IgD-negative memory B cell (primary cell): ENCODE measurements around the gene BCOR. TPM values are rescaled to one million over a fixed set of nuclear protein-coding genes. Genes with fewer than 3 reads are reported as not detected.

ENCODE experiments used
- H3K27ac Mint-ChIP-seq, 3 donors: one replicate each; pipeline ENCODE4 v1.8.0; 2020 to 2022; ENCODE audit warnings: mild to moderate bottlenecking in 3 of 3, mixed read lengths in 3 of 3, moderate library complexity in 1 of 3
- H3K27me3 Mint-ChIP-seq: one replicate; pipeline ENCODE4 v1.8.0; 2021; ENCODE audit warnings: mixed read lengths
- H3K36me3 Mint-ChIP-seq: one replicate; pipeline ENCODE4 v1.8.0; 2020; ENCODE audit warnings: mild to moderate bottlenecking, mixed read lengths
- H3K4me1 Mint-ChIP-seq, 3 donors: one replicate each; pipeline ENCODE4 v1.8.0; 2020 to 2022; ENCODE audit warnings: mixed read lengths in 3 of 3, mild to moderate bottlenecking in 1 of 3
- H3K4me3 Mint-ChIP-seq, 4 donors: one replicate each; pipeline ENCODE4 v1.8.0; 2020 to 2022; ENCODE audit warnings: mild to moderate bottlenecking in 4 of 4, mixed read lengths in 4 of 4, moderate library complexity in 3 of 4
- H3K9me3 Mint-ChIP-seq, 3 donors: one replicate each; pipeline ENCODE4 v1.8.0; 2020 to 2021; ENCODE audit warnings: mixed read lengths in 3 of 3, mild to moderate bottlenecking in 1 of 3
- polyA plus RNA-seq: library from polyadenylated mRNA; unstranded; fragments of 300-500 nt; fragmentation: Illumina TruSeq; gene quantifications from one replicate; pipeline ENCODE4 v1.2.3, GENCODE V29; 2021

The BCOR gene
- polyA plus RNA-seq, 1 donor from 2014 or later: 10.2 TPM

GRCh38 chrX:40010550-40011321, 87.0 kb downstream of the BCOR start:
- H3K27me3 Mint-ChIP-seq: peaks cover 44% of the 10 kb centered on the region
- H3K36me3 Mint-ChIP-seq: no peaks in the 10 kb centered on the region
- no peaks in the 10 kb centered on the region for H3K9me3 Mint-ChIP-seq
- peak overlapping the region in 2 of 3 donors; percentile 33 to 88 for H3K27ac Mint-ChIP-seq
- peak overlapping the region in 2 of 4 donors; percentile 76 to 81 for H3K4me3 Mint-ChIP-seq
- peaks cover 8 to 36% (median 9%) of the 10 kb centered on the region in 3 donors for H3K4me1 Mint-ChIP-seq

- H3K4me1 Mint-ChIP-seq: peaks cover 8 to 31% (median 9%) of the 10 kb centered on the region in 3 donors
- no peaks in the 10 kb centered on the region for H3K36me3 Mint-ChIP-seq
- H3K27ac Mint-ChIP-seq: peak overlapping the region in 2 of 3 donors; percentile 82 to 88
- peaks cover 50% of the 10 kb centered on the region for H3K27me3 Mint-ChIP-seq
- peak overlapping the region in 3 of 4 donors; percentile 58 to 81 (median 76) for H3K4me3 Mint-ChIP-seq
- peaks cover 0 to 2% (median 0%) of the 10 kb centered on the region in 3 donors for H3K9me3 Mint-ChIP-seq
Measured at GRCh38 chrX:40009890-40010289, 87.9 kb downstream of the BCOR start.

- Mint-ChIP-seq H3K9me3 (peaks cover 0 to 2% (median 0%) of the 10 kb centered on the region in 3 donors), H3K27me3 (peaks cover 52% of the 10 kb centered on the region), H3K4me1 (peaks cover 8 to 31% (median 9%) of the 10 kb centered on the region in 3 donors), H3K27ac (peak overlapping the region in 1 of 3 donors; percentile 82), H3K4me3 (peak overlapping the region in 3 of 4 donors; percentile 58 to 81 (median 75)), H3K36me3 (no peaks in the 10 kb centered on the region)
Measured at GRCh38 chrX:40009462-40009851, 88.3 kb downstream of the BCOR start.

- Mint-ChIP-seq H3K27me3 (peaks cover 55% of the 10 kb centered on the region), H3K4me1 (peaks cover 8 to 31% (median 9%) of the 10 kb centered on the region in 3 donors), H3K27ac (no peak overlapping the region), H3K9me3 (peaks cover 0 to 2% (median 0%) of the 10 kb centered on the region in 3 donors), H3K36me3 (no peaks in the 10 kb centered on the region), H3K4me3 (peak overlapping the region; percentile 26 to 79 (median 62))
Measured at GRCh38 chrX:40008791-40009461, 88.8 kb downstream of the BCOR start.

GRCh38 chrX:40007756-40008705, 89.7 kb downstream of the BCOR start:
- Mint-ChIP-seq H3K4me1 (peaks cover 8 to 31% (median 9%) of the 10 kb centered on the region in 3 donors), H3K4me3 (peak overlapping the region in 3 of 4 donors; percentile 52 to 68 (median 64))

GRCh38 chrX:40007131-40007755, 90.5 kb downstream of the BCOR start:
- Mint-ChIP-seq H3K27ac (peak overlapping the region in 2 of 3 donors; percentile 65 to 67), H3K9me3 (peaks cover 0 to 2% (median 0%) of the 10 kb centered on the region in 3 donors), H3K36me3 (no peaks in the 10 kb centered on the region), H3K4me1 (peaks cover 7 to 31% (median 8%) of the 10 kb centered on the region in 3 donors), H3K27me3 (peaks cover 58% of the 10 kb centered on the region), H3K4me3 (peak overlapping the region; percentile 27 to 68 (median 60))

More at GRCh38 chrX:40007756-40008705, 89.7 kb downstream of the BCOR start:
- H3K36me3 Mint-ChIP-seq: no peaks in the 10 kb centered on the region
- peaks cover 61% of the 10 kb centered on the region for H3K27me3 Mint-ChIP-seq
- H3K9me3 Mint-ChIP-seq: peaks cover 0 to 2% (median 0%) of the 10 kb centered on the region in 3 donors
- peak overlapping the region in 1 of 3 donors; percentile 65 for H3K27ac Mint-ChIP-seq

GRCh38 chrX:40006106-40007017, 91.4 kb downstream of the BCOR start:
- Mint-ChIP-seq H3K4me3 (peak overlapping the region; percentile 39 to 74 (median 60)), H3K9me3 (peaks cover 0 to 2% (median 0%) of the 10 kb centered on the region in 3 donors), H3K27ac (peak overlapping the region in 1 of 3 donors; percentile 65), H3K4me1 (peaks cover 5 to 26% (median 8%) of the 10 kb centered on the region in 3 donors), H3K27me3 (peaks cover 52% of the 10 kb centered on the region), H3K36me3 (no peaks in the 10 kb centered on the region)

GRCh38 chrX:40005292-40006011, 92.3 kb downstream of the BCOR start:
- Mint-ChIP-seq H3K27ac (peak overlapping the region in 2 of 3 donors; percentile 28 to 46), H3K4me3 (peak overlapping the region in 2 of 4 donors; percentile 56 to 67), H3K4me1 (peaks cover 1 to 22% (median 8%) of the 10 kb centered on the region in 3 donors), H3K27me3 (peaks cover 46% of the 10 kb centered on the region), H3K9me3 (peaks cover 0 to 2% (median 0%) of the 10 kb centered on the region in 3 donors), H3K36me3 (no peaks in the 10 kb centered on the region)

GRCh38 chrX:40004921-40005291, 92.9 kb downstream of the BCOR start:
- peak overlapping the region in 1 of 4 donors; percentile 37 for H3K4me3 Mint-ChIP-seq
- H3K27me3 Mint-ChIP-seq: peaks cover 42% of the 10 kb centered on the region
- no peaks in the 10 kb centered on the region for H3K36me3 Mint-ChIP-seq
- H3K9me3 Mint-ChIP-seq: peaks cover 0 to 2% (median 0%) of the 10 kb centered on the region in 3 donors
- H3K27ac Mint-ChIP-seq: peak overlapping the region in 1 of 3 donors; percentile 28
- peaks cover 1 to 17% (median 8%) of the 10 kb centered on the region in 3 donors for H3K4me1 Mint-ChIP-seq

GRCh38 chrX:40004246-40004535, 93.6 kb downstream of the BCOR start:
- Mint-ChIP-seq H3K27me3 (peaks cover 40% of the 10 kb centered on the region), H3K4me1 (peaks cover 1 to 15% (median 6%) of the 10 kb centered on the region in 3 donors), H3K9me3 (peaks cover 0 to 2% (median 0%) of the 10 kb centered on the region in 3 donors), H3K36me3 (no peaks in the 10 kb centered on the region), H3K27ac (no peak overlapping the region), H3K4me3 (peak overlapping the region in 2 of 4 donors; percentile 1 to 6)

- H3K4me3 Mint-ChIP-seq: peak overlapping the region in 2 of 4 donors; percentile 1 to 6
Measured at GRCh38 chrX:40003428-40004245, 94.1 kb downstream of the BCOR start.

GRCh38 chrX:40003071-40003427, 94.7 kb downstream of the BCOR start:
- no peak overlapping the region for H3K4me3 Mint-ChIP-seq
- H3K4me1 Mint-ChIP-seq: peaks cover 1 to 15% (median 3%) of the 10 kb centered on the region in 3 donors
- no peak overlapping the region for H3K27ac Mint-ChIP-seq

More at GRCh38 chrX:40003428-40004245, 94.1 kb downstream of the BCOR start:
- Mint-ChIP-seq H3K36me3 (no peaks in the 10 kb centered on the region), H3K27ac (no peak overlapping the region), H3K9me3 (peaks cover 0 to 2% (median 0%) of the 10 kb centered on the region in 3 donors), H3K4me1 (peaks cover 1 to 15% (median 4%) of the 10 kb centered on the region in 3 donors), H3K27me3 (peaks cover 40% of the 10 kb centered on the region)

More at GRCh38 chrX:40003071-40003427, 94.7 kb downstream of the BCOR start:
- H3K9me3 Mint-ChIP-seq: peaks cover 0 to 2% (median 0%) of the 10 kb centered on the region in 3 donors
- H3K36me3 Mint-ChIP-seq: no peaks in the 10 kb centered on the region
- peaks cover 36% of the 10 kb centered on the region for H3K27me3 Mint-ChIP-seq
